ENCODE data around the gene DCAF4. TPM values are rescaled to one million over a fixed set of nuclear protein-coding genes. Genes with fewer than 3 reads are reported as not detected.
"Not testable (repeated sequence)": the region's sequence is repeated elsewhere in the genome, so short reads cannot be mapped to it uniquely, and the experiment has no call there.

The DCAF4 gene
- total and polyA plus RNA-seq, 2 of the 4 experiments (the other 2 are of a cell fraction), result 28.8 to 29.4 TPM

DNA sequence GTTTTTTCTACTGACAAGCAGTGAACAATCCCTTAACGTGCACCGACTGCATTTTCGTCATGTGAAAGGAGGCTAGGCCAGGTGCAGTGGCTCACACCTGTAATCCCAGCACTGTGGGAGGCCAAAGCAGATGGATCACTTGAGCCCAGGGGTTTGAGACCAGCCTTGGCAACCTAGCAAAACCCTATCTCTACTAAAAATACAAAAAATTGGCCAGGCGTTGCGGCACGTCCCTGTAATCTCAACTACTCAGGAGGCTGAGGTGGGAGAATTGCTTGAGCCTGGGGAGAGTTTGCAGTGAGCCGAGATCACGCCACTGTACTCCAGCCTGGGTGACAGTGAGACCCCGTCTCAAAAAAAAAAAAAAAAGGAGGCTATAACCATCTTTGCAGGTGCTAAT, 78.4 kb downstream of the DCAF4 start:
- in situ Hi-C loops (cut with MboI; ENCODE audit: low sequenced_read_pairs); H3K4me2 ChIP-seq (ENCODE audit: low read depth, low read length); DNase-seq; H3K9me3 ChIP-seq (ENCODE audit: control insufficient read depth, insufficient read depth, low read length); H3K18ac ChIP-seq (ENCODE audit: low read depth, low read length); H3K27me3 ChIP-seq (ENCODE audit: control insufficient read depth, insufficient read depth, low read length); H3K23ac ChIP-seq (ENCODE audit: low read depth, low read length); H3K4ac ChIP-seq (ENCODE audit: low read depth, low read length); dilution Hi-C loops (cut with HindIII; ENCODE audit: low sequenced_read_pairs, unreplicated experiment); ATAC-seq (ENCODE audit: low read depth); H3K27ac ChIP-seq (ENCODE audit: insufficient read depth, low read length); intact Hi-C loops (cut with micrococcal nuclease); BruUV-seq (replicated peaks); H2BK15ac ChIP-seq (ENCODE audit: low read depth, low read length); H4K91ac ChIP-seq (ENCODE audit: insufficient read depth, low read depth, low read length); H3K14ac ChIP-seq (replicated peaks; ENCODE audit: low read depth, low read length); CTCF ChIA-PET; H2AK5ac ChIP-seq (ENCODE audit: low read depth, low read length); H2AK9ac ChIP-seq (replicated peaks; ENCODE audit: low read depth, low read length, poor library complexity); H2BK20ac ChIP-seq (ENCODE audit: low read depth, low read length); H4K8ac ChIP-seq (ENCODE audit: low read depth in 2 of 2, low read length in 2 of 2); POLR2A ChIA-PET (ENCODE audit: unreplicated experiment); H3K9ac ChIP-seq (ENCODE audit: low read depth, low read length); H3K56ac ChIP-seq (ENCODE audit: extremely low read depth, insufficient read depth, low read length); H2BK120ac ChIP-seq (ENCODE audit: low read depth, low read length); H3K4me1 ChIP-seq (ENCODE audit: control insufficient read depth, insufficient read depth, low read length); H3K4me3 ChIP-seq (ENCODE audit: insufficient read depth, low read depth, low read length); H2BK5ac ChIP-seq (ENCODE audit: low read depth, low read length, poor library complexity, severe bottlenecking); H2AFZ ChIP-seq (replicated peaks; ENCODE audit: low read length, poor library complexity); H4K5ac ChIP-seq (ENCODE audit: low read depth, low read length): not testable (repeated sequence)
- Histone ChIP-seq H3K79me1 (ENCODE audit: low read depth in 1 of 2, low read length in 2 of 2) (peaks cover 27 to 71% of the 10 kb centered on the region in 2 experiments), H3K9me1 (ENCODE audit: insufficient read depth, low read length) (peaks cover 10% of the 10 kb centered on the region; the same call in 1 of the 2 replicates), H4K20me1 (ENCODE audit: insufficient read depth, low read length) (peaks cover 35% of the 10 kb centered on the region), H3K36me3 (ENCODE audit: control insufficient read depth, insufficient read depth, low read length) (peaks cover 30% of the 10 kb centered on the region)
- no CpG with 5 or more reads among the region's 9 CpGs for WGBS, 2 experiments (ENCODE audit: extremely low coverage in 2 of 2, insufficient read length in 1 of 2)

Data from IMR-90 (cell line).